ENCODE measurements around the gene C1orf167. TPM values are rescaled to one million over a fixed set of nuclear protein-coding genes. Genes with fewer than 3 reads are reported as not detected.

Gene C1orf167
- total and polyA plus RNA-seq, 2 of the 8 experiments (the other 6 are each of a cell fraction or from before 2014, with no cell fraction given): 0.70 to 1.3 TPM

DNA sequence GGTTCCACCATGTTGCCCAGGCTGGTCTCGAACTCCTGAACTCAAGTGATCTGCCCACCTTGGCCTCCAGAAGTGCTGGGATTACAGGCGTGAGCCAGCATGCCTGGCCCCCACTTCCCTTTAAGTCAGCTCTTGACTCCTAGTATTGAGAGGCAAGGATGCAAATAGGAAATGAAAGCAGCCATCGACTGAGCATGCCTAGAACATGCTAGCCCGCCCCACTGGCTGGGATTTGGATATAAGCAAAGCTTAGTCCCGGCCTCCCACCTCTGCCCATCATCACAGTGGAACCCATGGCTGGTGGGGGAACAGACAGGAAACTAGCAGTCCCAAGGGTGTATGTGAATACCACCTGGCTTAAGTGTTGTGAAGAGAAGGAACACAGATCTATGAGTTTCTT, 10.5 kb downstream of the C1orf167 start (continued):
- TF ChIP-seq, protein P1, sequence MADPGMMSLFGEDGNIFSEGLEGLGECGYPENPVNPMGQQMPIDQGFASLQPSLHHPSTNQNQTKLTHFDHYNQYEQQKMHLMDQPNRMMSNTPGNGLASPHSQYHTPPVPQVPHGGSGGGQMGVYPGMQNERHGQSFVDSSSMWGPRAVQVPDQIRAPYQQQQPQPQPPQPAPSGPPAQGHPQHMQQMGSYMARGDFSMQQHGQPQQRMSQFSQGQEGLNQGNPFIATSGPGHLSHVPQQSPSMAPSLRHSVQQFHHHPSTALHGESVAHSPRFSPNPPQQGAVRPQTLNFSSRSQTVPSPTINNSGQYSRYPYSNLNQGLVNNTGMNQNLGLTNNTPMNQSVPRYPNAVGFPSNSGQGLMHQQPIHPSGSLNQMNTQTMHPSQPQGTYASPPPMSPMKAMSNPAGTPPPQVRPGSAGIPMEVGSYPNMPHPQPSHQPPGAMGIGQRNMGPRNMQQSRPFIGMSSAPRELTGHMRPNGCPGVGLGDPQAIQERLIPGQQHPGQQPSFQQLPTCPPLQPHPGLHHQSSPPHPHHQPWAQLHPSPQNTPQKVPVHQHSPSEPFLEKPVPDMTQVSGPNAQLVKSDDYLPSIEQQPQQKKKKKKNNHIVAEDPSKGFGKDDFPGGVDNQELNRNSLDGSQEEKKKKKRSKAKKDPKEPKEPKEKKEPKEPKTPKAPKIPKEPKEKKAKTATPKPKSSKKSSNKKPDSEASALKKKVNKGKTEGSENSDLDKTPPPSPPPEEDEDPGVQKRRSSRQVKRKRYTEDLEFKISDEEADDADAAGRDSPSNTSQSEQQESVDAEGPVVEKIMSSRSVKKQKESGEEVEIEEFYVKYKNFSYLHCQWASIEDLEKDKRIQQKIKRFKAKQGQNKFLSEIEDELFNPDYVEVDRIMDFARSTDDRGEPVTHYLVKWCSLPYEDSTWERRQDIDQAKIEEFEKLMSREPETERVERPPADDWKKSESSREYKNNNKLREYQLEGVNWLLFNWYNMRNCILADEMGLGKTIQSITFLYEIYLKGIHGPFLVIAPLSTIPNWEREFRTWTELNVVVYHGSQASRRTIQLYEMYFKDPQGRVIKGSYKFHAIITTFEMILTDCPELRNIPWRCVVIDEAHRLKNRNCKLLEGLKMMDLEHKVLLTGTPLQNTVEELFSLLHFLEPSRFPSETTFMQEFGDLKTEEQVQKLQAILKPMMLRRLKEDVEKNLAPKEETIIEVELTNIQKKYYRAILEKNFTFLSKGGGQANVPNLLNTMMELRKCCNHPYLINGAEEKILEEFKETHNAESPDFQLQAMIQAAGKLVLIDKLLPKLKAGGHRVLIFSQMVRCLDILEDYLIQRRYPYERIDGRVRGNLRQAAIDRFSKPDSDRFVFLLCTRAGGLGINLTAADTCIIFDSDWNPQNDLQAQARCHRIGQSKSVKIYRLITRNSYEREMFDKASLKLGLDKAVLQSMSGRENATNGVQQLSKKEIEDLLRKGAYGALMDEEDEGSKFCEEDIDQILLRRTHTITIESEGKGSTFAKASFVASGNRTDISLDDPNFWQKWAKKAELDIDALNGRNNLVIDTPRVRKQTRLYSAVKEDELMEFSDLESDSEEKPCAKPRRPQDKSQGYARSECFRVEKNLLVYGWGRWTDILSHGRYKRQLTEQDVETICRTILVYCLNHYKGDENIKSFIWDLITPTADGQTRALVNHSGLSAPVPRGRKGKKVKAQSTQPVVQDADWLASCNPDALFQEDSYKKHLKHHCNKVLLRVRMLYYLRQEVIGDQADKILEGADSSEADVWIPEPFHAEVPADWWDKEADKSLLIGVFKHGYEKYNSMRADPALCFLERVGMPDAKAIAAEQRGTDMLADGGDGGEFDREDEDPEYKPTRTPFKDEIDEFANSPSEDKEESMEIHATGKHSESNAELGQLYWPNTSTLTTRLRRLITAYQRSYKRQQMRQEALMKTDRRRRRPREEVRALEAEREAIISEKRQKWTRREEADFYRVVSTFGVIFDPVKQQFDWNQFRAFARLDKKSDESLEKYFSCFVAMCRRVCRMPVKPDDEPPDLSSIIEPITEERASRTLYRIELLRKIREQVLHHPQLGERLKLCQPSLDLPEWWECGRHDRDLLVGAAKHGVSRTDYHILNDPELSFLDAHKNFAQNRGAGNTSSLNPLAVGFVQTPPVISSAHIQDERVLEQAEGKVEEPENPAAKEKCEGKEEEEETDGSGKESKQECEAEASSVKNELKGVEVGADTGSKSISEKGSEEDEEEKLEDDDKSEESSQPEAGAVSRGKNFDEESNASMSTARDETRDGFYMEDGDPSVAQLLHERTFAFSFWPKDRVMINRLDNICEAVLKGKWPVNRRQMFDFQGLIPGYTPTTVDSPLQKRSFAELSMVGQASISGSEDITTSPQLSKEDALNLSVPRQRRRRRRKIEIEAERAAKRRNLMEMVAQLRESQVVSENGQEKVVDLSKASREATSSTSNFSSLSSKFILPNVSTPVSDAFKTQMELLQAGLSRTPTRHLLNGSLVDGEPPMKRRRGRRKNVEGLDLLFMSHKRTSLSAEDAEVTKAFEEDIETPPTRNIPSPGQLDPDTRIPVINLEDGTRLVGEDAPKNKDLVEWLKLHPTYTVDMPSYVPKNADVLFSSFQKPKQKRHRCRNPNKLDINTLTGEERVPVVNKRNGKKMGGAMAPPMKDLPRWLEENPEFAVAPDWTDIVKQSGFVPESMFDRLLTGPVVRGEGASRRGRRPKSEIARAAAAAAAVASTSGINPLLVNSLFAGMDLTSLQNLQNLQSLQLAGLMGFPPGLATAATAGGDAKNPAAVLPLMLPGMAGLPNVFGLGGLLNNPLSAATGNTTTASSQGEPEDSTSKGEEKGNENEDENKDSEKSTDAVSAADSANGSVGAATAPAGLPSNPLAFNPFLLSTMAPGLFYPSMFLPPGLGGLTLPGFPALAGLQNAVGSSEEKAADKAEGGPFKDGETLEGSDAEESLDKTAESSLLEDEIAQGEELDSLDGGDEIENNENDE (IDR thresholded peaks at IDR 0.05; ENCODE audit: insufficient replicate concordance, low read length): no peak
- no peak for TF ChIP-seq EZH2 (IDR thresholded peaks at IDR 0.05; ENCODE audit: low read depth, low read length, severe bottlenecking)
- no peak for TF ChIP-seq JUND (IDR thresholded peaks at IDR 0.05; ENCODE audit: low read length)
